Lung microvascular endothelial cell (primary cell): Measurements from ENCODE around the gene GRM3. TPM values are rescaled to one million over a fixed set of nuclear protein-coding genes. Genes with fewer than 3 reads are reported as not detected.
A peak's percentile ranks its signal among the peaks of the same experiment; 100 is the strongest.
"Not testable (repeated sequence)": the region's sequence is repeated elsewhere in the genome, so short reads cannot be mapped to it uniquely, and the experiment has no call there.

Experiments used
- DNase-seq, 2 donors: peaks; one replicate each; pipeline versions ENCODE4 v3.0.0 to v3.0.0-alpha.2; 2010; ENCODE audit warnings: low read depth in 2 of 2
- total RNA-seq: library from RNA; depleted of rRNA; stranded (reverse); fragments of >200 nt; gene quantifications from 2 replicates; pipeline ENCODE4 v1.2.1, GENCODE V29; 2014

Gene GRM3
- not detected in 2 replicates for total RNA-seq

DNA sequence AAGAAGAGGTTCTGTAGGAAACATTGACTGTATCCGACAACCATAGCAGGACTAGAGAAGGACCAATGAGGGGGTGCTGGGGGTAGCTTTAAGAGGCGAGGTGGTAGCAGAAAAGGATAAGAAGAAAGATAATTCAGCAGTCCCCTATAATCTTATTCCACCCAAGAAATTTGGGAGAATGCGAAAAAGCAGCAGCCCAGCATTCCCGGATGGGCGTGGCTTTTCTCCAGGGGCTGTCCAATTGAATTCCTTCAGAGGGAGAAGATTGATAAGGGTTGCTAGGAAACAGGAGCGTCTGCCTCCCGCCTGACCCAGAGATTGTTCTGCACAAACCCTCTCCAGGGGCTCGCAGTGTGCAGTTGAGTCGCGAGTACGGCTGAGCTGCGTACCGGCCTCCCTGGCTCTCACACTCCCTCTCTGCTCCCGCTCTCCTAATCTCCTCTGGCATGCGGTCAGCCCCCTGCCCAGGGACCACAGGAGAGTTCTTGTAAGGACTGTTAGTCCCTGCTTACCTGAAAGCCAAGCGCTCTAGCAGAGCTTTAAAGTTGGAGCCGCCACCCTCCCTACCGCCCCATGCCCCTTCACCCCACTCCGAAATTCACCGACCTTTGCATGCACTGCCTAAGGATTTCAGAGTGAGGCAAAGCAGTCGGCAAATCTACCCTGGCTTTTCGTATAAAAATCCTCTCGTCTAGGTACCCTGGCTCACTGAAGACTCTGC is at the start of gene GRM3:
Gene GRM3 (plus strand): TSS at position 349 of the 721 bp plus-strand sequence. CDS start 121,237 bp downstream, outside the sequence.
- no peak for DNase-seq

DNA sequence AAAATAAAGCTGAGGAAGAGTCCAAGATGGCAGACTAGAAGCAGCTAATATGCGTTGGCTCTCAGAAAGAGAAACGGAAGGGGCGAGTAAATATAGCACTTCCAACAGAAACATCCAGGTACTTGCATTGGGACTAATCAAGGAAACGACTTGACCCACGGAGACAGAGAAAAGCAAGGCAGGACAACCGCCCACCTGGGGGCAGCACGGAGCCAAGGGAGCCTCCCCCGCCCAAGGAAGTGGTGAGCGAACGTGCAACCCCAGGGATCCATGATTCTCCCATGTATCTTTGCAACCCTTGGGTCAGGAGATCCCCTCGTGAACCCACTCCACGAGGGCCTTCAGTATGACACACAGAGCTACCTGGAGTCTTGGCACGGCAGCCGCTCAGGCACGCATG is 45.4 kb upstream of the GRM3 start:
- peak in 1 of 2 donors; percentile 9 for DNase-seq

DNA sequence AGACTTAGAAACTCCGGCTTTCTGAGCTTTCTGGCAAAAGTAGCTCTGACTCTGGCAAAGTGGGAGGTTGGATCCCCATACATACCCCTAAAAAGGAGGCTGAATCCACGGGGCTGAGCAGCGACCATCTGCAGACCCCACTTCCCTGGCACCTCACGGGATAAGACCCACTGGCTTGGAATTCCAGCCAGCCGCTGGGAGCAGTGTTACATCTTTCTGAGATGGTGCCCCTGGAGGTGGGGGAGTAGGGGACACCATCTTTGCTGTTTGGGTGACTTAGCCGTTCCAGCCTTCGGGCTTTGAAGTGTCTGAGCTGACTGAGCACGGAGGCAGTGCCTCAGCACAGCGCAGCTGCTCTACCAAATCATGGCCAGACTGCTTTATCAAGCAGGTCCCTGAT is 45.0 kb upstream of the GRM3 start:
- DNase-seq = no peak

GRCh38 chr7:86600506-86601290 is 43.0 kb upstream of the GRM3 start:
- DNase-seq = peak in 1 of 2 donors; percentile 1

GRCh38 chr7:86615711-86616110 is 28.0 kb upstream of the GRM3 start:
- not testable (repeated sequence) for DNase-seq

DNA sequence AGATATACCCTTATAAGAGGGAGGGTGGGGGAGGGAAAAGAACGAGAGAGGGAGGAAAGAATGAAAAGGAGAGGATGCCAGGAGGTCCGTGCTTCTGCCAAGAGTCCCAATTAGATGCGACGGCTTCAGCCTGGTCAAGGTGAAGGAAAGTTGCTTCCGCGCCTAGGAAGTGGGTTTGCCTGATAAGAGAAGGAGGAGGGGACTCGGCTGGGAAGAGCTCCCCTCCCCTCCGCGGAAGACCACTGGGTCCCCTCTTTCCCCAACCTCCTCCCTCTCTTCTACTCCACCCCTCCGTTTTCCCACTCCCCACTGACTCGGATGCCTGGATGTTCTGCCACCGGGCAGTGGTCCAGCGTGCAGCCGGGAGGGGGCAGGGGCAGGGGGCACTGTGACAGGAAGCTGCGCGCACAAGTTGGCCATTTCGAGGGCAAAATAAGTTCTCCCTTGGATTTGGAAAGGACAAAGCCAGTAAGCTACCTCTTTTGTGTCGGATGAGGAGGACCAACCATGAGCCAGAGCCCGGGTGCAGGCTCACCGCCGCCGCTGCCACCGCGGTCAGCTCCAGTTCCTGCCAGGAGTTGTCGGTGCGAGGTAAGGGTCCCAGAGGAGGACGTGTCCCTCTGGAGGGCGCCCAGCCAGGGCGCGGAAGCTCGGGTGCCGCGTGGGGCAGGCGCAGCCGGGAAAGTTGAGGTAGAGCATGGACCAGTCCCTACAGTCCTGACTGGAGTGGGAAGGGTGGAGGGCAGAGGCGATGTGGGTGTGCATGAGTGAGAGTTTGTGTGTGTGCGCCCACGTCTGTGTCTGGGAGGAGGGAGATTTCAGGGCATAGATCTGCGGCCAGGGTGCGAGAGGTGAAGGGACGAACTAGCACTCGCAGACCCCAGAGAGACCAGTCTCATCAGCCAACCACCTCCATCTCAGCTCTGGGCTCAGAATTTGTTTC is 844 bp downstream of the GRM3 start:
- DNase-seq = no peak

- no peak for DNase-seq
These were observed 1.5 kb downstream of the GRM3 start for GRCh38 chr7:86645225-86645608.

DNA sequence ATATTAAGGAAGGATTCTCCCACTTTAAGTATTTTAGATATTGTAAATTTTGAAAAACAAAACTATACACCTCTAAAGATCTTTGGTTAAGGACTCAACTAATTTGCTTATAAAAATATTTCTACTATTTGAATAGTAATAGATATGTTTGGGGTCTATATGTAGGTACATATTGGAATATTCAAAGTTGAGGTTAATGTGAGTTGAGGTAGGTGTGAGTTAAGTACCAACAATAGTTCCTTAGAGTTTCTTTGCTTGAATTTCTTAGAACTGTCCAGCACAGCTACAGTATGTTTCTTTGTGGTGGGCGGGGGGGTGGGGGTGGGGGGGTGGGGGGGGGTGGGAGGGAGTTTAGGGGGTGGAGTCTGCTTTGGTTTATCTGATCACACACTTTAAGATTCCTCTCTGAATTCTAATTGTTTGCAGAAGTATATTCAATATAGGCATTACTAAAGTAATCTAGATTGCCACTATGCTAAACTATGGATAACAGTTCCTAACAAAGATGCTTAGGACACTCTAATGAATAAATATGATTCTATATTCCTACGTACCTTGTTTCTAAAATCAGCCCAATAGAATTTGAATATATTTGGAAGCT is 2.1 kb downstream of the GRM3 start:
- no peak for DNase-seq

DNA sequence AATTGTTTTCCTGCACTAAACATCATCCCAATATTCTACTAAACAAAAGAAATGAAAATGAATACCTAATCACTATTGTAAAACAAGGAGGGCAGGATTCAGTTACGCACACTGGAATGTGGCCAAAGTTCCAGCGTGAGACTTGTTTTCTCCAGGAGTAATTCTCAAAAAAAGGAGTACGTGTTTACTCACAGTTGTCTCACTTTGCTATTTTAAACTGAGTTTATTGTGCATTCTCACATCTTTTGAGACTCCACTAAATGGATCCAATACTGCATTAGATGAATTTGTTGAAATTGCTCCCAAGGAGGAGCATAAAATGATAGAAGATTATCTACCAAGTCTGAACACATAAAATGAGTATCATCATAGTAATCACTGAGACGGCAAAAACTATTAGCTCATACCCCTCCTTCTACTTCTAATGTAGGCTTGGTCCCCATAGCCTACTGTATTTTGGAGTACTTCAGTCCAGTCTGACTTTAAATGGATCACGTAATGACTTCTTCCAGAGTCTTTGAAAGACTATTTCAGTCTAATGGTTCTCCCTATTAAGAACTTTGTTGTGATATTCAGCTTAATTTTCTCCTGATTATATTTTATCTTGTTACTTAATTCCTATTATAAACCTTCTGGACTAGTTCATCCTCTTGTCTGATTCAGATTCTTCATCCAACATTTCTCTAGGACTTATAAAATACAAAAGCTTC is 3.8 kb downstream of the GRM3 start:
- no peak for DNase-seq

- DNase-seq = no peak
These were observed 4.5 kb downstream of the GRM3 start for GRCh38 chr7:86648169-86648568.

DNA sequence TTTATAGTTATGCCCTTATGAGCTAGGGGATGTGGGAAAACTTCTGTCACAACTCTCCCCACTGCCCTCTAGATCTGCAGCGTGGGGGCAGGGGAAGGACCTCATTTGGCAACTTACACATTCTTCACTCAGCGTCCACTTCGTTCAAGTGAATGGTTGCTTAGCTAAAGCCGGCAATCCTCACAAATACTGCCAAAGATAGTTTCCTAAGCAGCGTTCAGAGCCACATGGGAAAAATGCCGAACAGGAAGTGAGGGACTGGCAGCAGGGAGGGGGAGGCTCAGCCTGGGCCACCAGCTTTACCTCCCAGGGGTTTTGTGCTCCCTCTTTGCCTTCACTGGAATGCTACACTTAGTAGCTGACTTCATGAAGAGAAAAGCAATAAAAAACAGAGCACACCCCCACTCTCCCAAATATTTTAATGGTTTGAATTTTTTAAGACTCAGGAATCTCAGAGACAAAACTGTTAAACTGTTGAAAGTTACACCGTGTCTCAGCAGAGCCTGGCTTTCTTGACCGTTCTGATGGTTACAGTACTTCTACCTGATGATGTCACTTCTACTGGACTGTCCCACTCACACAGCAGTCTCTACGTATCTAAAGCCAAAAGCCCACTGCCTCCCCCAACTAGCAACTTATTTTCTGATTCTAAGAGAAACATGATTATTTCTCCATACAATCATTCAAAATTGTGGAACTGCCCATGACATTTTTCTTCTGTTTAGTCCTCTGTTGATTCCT is 10.4 kb downstream of the GRM3 start:
- peak in 1 of 2 donors; percentile 23 for DNase-seq

DNA sequence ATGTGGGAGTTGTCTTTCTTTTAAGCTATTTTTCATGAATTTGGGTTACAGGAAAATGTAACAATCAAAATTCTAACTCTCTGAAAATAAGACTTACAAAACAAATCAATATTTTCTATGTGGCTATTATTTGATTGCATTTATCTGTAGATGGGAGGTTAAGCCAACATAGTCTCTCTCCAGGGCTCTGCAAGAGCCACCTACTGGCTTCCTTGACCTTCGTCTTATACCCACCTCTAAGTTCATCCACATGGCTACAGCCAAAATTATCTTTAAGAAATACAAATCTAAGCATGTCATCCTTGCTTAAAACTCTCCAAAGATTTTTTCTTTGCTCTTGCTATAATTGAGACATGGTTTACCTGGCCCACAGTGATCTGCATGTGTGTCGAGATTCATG is 14.2 kb downstream of the GRM3 start:
- DNase-seq = no peak

GRCh38 chr7:86660950-86661462 is 17.3 kb downstream of the GRM3 start:
- no peak for DNase-seq

DNA sequence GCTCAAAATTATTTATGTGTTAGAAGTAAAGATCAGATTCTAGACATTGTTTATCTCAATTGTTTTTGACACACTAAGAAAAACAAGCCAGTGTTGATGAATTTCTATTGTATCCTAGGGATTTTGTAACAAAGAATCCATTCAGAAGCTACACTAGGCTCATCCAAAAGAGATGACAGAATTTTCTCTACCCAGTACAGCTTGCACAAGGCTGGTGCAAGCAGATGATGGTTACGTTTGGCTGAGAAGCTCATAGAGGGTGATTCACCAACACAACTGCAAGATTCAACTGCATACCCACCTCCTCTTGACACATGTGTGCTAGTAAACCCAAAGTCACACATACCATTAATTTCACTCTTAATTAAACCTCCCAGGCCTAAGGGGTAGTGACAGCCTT is 20.8 kb downstream of the GRM3 start:
- no peak for DNase-seq

DNA sequence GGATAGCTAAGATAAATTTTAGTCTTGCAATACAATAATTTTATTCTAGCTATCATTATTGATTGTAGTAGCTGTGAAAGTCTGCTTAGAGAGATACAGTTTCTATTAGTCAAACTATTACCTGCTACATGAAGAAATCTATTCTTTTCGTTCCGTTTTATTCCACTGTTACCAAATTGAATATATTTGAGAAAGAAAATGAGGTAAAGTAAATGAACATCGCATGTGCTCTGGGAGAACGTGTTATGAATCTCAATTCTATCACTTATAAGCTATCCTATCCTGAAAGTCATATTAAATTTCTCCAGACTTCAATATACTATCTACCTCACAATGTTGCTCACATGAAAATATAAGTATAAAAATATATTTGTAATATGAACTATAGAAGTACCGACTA is 21.3 kb downstream of the GRM3 start:
- DNase-seq = no peak

DNA sequence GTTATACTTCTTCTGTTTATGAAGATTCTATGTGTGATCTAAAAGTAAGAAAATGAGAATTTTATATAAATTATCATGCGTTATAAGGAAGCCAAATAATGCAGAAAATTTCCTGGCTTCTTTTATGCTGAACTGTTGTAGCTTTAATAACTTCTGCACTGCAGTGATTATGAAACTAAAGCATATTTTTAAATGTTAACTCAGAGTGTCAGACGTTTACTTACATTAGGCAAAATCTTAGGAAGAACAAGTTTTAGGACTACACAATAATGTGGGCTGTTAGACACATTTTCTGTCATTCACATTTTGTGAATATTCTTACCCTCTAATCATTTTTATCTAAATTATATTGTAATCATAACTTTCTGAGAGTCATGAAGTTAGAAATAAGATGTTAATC is 22.0 kb downstream of the GRM3 start:
- no peak for DNase-seq

GRCh38 chr7:86667732-86668131 is 24.0 kb downstream of the GRM3 start:
- peak in 1 of 2 donors; percentile 10 for DNase-seq

GRCh38 chr7:86668315-86668714 is 24.6 kb downstream of the GRM3 start:
- no peak for DNase-seq

DNA sequence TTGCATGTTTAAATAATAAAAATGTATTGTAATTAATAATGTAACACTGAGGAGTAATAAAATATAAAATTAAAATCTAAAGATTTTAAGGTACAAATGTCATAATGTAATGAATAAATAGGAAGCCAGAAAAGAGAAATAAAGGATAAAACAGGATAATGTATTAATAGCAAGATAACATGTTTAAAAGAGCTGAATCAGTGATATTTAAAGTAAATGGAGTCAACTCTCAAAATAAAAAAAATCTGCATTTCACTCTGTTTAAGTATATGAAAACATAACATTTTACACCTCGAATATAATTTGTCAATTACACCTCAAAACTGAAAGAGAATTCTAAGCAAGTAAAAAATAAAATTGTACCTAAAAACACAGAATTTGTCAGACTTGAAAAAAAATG is 44.1 kb downstream of the GRM3 start:
- no peak for DNase-seq

- no peak for DNase-seq
These were observed 45.7 kb downstream of the GRM3 start for GRCh38 chr7:86689363-86689762.
